Stimulated activated effector memory CD8-positive, alpha-beta T cell treated with anti-CD3 and anti-CD28 coated beads, Interleukin-12 subunit alpha, Interleukin-12 subunit beta, amount 100 ng/mL, for 72 hours (primary cell): ENCODE results near the gene ZNF195.
A peak's percentile ranks its signal among the peaks of the same experiment; 100 is the strongest.
"Not testable (repeated sequence)": the region's sequence is repeated elsewhere in the genome, so short reads cannot be mapped to it uniquely, and the experiment has no call there.

Experiments
- ATAC-seq: fragments of 150-1000 bp; cut with Tn5 transposase; 2 replicates; pipeline ENCODE4 v1.10.0; 2021
- DNase-seq, 2 donors: peaks; one replicate each; pipeline ENCODE4 v3.0.0; 2021 to 2022; ENCODE audit warnings: low spot score in 2 of 2
- H3K27ac Mint-ChIP-seq: one replicate; pipeline ENCODE4 v1.8.0; 2022; ENCODE audit warnings: mild to moderate bottlenecking, mixed read lengths
- H3K36me3 Mint-ChIP-seq: one replicate; pipeline ENCODE4 v1.8.0; 2022; ENCODE audit warnings: mild to moderate bottlenecking, mixed read lengths
- H3K4me1 Mint-ChIP-seq: one replicate; pipeline ENCODE4 v1.8.0; 2022; ENCODE audit warnings: mixed read lengths
- H3K4me3 Mint-ChIP-seq: one replicate; pipeline ENCODE4 v1.8.0; 2022; ENCODE audit warnings: mild to moderate bottlenecking, mixed read lengths
- H3K9me3 Mint-ChIP-seq: one replicate; pipeline ENCODE4 v1.8.0; 2022; ENCODE audit warnings: mixed read lengths

Gene ZNF195

GRCh38 chr11:3408058-3408605, 29.2 kb upstream of the ZNF195 start:
- not testable (repeated sequence) for H3K4me3 Mint-ChIP-seq

GRCh38 chr11:3406937-3407336, 28.0 kb upstream of the ZNF195 start:
- H3K4me3 Mint-ChIP-seq, H3K27ac Mint-ChIP-seq: not testable (repeated sequence)

More at GRCh38 chr11:3408058-3408605, 29.2 kb upstream of the ZNF195 start:
- not testable (repeated sequence) for H3K9me3 Mint-ChIP-seq, DNase-seq, H3K27ac Mint-ChIP-seq, ATAC-seq, H3K36me3 Mint-ChIP-seq, H3K4me1 Mint-ChIP-seq

GRCh38 chr11:3406223-3406875, 27.4 kb upstream of the ZNF195 start:
- not testable (repeated sequence) for ATAC-seq, H3K27ac Mint-ChIP-seq, H3K4me1 Mint-ChIP-seq, H3K4me3 Mint-ChIP-seq, DNase-seq, H3K9me3 Mint-ChIP-seq, H3K36me3 Mint-ChIP-seq

More at GRCh38 chr11:3406937-3407336, 28.0 kb upstream of the ZNF195 start:
- H3K36me3 Mint-ChIP-seq, H3K9me3 Mint-ChIP-seq, DNase-seq, H3K4me1 Mint-ChIP-seq, ATAC-seq: not testable (repeated sequence)

- H3K4me1 Mint-ChIP-seq, ATAC-seq, H3K36me3 Mint-ChIP-seq, H3K27ac Mint-ChIP-seq, H3K4me3 Mint-ChIP-seq, DNase-seq, H3K9me3 Mint-ChIP-seq: not testable (repeated sequence)
These were observed 25.4 kb upstream of the ZNF195 start for GRCh38 chr11:3404076-3404925.

- H3K4me3 Mint-ChIP-seq, ATAC-seq, H3K9me3 Mint-ChIP-seq, DNase-seq, H3K4me1 Mint-ChIP-seq, H3K27ac Mint-ChIP-seq, H3K36me3 Mint-ChIP-seq: not testable (repeated sequence)
These were observed 23.9 kb upstream of the ZNF195 start for GRCh38 chr11:3402861-3403250.

- H3K36me3 Mint-ChIP-seq, ATAC-seq, H3K4me3 Mint-ChIP-seq, H3K4me1 Mint-ChIP-seq, H3K9me3 Mint-ChIP-seq, H3K27ac Mint-ChIP-seq: not testable (repeated sequence)
- peak in 1 of 2 donors; percentile 46 for DNase-seq
These were observed 23.4 kb upstream of the ZNF195 start for GRCh38 chr11:3402181-3402860.

GRCh38 chr11:3401052-3401451, 22.1 kb upstream of the ZNF195 start:
- not testable (repeated sequence) for ATAC-seq, DNase-seq

GRCh38 chr11:3398509-3398908, 19.6 kb upstream of the ZNF195 start:
- not testable (repeated sequence) for H3K4me1 Mint-ChIP-seq

More at GRCh38 chr11:3401052-3401451, 22.1 kb upstream of the ZNF195 start:
- H3K36me3 Mint-ChIP-seq, H3K9me3 Mint-ChIP-seq, H3K27ac Mint-ChIP-seq, H3K4me3 Mint-ChIP-seq, H3K4me1 Mint-ChIP-seq: not testable (repeated sequence)

GRCh38 chr11:3398106-3398505, 19.2 kb upstream of the ZNF195 start:
- not testable (repeated sequence) for DNase-seq, H3K27ac Mint-ChIP-seq

More at GRCh38 chr11:3398509-3398908, 19.6 kb upstream of the ZNF195 start:
- ATAC-seq, H3K4me3 Mint-ChIP-seq, H3K36me3 Mint-ChIP-seq, DNase-seq, H3K27ac Mint-ChIP-seq, H3K9me3 Mint-ChIP-seq: not testable (repeated sequence)

GRCh38 chr11:3397210-3397609, 18.3 kb upstream of the ZNF195 start:
- H3K4me3 Mint-ChIP-seq, ATAC-seq, H3K27ac Mint-ChIP-seq, DNase-seq, H3K9me3 Mint-ChIP-seq, H3K4me1 Mint-ChIP-seq, H3K36me3 Mint-ChIP-seq: not testable (repeated sequence)

More at GRCh38 chr11:3398106-3398505, 19.2 kb upstream of the ZNF195 start:
- H3K36me3 Mint-ChIP-seq, H3K4me3 Mint-ChIP-seq, H3K4me1 Mint-ChIP-seq, H3K9me3 Mint-ChIP-seq, ATAC-seq: not testable (repeated sequence)

GRCh38 chr11:3395468-3395867, 16.5 kb upstream of the ZNF195 start:
- H3K9me3 Mint-ChIP-seq, ATAC-seq, H3K36me3 Mint-ChIP-seq, H3K4me3 Mint-ChIP-seq, H3K27ac Mint-ChIP-seq, H3K4me1 Mint-ChIP-seq, DNase-seq: not testable (repeated sequence)

- ATAC-seq, H3K4me3 Mint-ChIP-seq, DNase-seq, H3K36me3 Mint-ChIP-seq, H3K4me1 Mint-ChIP-seq, H3K9me3 Mint-ChIP-seq, H3K27ac Mint-ChIP-seq: not testable (repeated sequence)
These were observed 16.0 kb upstream of the ZNF195 start for GRCh38 chr11:3394956-3395355.

- not testable (repeated sequence) for H3K27ac Mint-ChIP-seq, ATAC-seq, H3K4me3 Mint-ChIP-seq, H3K9me3 Mint-ChIP-seq, H3K36me3 Mint-ChIP-seq, DNase-seq, H3K4me1 Mint-ChIP-seq
These were observed 14.5 kb upstream of the ZNF195 start for GRCh38 chr11:3393450-3393849.

GRCh38 chr11:3382613-3383285, 3.8 kb upstream of the ZNF195 start:
- Mint-ChIP-seq H3K4me1 (peaks cover 9% of the 10 kb centered on the region), H3K9me3 (no peaks in the 10 kb centered on the region), H3K36me3 (peaks cover 14% of the 10 kb centered on the region), H3K27ac (no peak overlapping the region), H3K4me3 (no peak overlapping the region)
- DNase-seq: peak in 1 of 2 donors; percentile 43
- ATAC-seq: no peak

- peaks cover 23% of the 10 kb centered on the region for H3K36me3 Mint-ChIP-seq
- H3K27ac Mint-ChIP-seq: no peak overlapping the region
- H3K9me3 Mint-ChIP-seq: no peaks in the 10 kb centered on the region
- H3K4me3 Mint-ChIP-seq: no peak overlapping the region
- no peak for DNase-seq
- no peak for ATAC-seq
- H3K4me1 Mint-ChIP-seq: peaks cover 18% of the 10 kb centered on the region
These were observed 2.8 kb upstream of the ZNF195 start for GRCh38 chr11:3381794-3382193.
